Erythroblast (primary cell): ENCODE results near the gene OPRL1.
"Not testable (repeated sequence)": the region's sequence is repeated elsewhere in the genome, so short reads cannot be mapped to it uniquely, and the experiment has no call there.

ENCODE experiments used
- DNase-seq, 2 experiments: peaks; one replicate each; lab custom pipeline; 2025; lab: John Stamatoyannopoulos, UW
- GATA1 ChIP-seq: IDR thresholded peaks from 2 replicates; pipeline ENCODE4 v1.6.1; 2011; ENCODE audit warnings: low read depth, mild to moderate bottlenecking, control low read depth, low read length, moderate library complexity
- POLR2A ChIP-seq: IDR thresholded peaks from 2 replicates; pipeline ENCODE4 v1.6.1; 2011; ENCODE audit warnings: mild to moderate bottlenecking, low read length

Gene OPRL1

DNA sequence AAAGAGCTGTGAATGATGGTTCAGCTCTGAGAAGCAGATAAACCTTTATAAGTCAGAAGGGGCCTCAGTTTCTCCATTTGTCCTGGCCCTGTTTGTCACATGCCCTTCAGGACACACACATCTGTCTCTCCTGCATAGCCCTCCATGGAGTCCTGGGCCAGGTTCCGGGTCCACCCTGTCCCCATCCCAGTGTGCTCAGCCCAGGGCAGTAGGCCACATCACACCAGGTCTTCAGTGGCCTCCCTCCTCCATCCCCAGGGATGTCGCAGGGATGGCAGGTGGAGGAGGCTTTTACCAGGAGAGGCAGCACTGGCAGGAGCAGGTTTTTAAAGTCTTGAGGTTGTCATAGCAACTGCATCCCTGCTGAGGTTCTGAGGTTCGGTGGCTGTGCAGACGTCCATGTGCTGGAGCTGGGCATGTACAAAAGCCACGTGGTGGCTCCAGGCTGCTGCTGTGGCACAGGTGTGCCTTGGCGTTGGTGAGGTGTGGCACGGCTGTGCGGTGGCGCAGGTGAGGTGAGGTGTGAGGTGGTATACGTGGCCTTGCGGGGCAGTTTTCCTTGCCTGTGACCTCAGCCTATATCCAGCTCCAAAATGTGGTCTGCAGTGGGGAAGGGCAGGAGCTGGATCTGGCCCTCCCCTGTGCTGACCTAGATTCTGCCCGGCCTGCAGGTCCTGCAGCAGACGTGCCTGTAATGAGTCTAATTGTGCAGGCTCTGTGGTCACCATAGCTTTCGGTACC is 35.5 kb downstream of the OPRL1 start:
- no peak for TF ChIP-seq POLR2A
- TF ChIP-seq GATA1 = no peak
- no peak for DNase-seq

DNA sequence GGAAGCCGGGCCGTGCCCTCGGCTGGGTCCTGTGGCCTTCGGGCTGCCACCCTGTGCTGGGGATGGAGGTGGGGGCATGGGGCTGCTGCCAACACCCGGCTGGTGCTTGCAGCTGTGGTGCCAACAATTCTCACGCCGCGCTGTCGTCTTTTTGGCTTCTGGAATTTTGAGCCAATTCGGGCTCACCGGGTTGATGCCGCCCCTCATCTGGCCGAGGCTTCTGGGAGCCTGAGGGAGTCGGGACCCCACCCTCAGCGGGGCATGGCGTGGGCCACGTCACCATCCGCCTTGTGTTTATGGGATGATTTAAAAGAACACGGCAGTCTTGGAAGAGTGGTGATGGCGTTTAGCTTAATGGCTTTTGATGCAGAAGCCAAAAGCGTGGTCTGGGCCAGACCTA is 36.1 kb downstream of the OPRL1 start:
- no peak for TF ChIP-seq GATA1
- TF ChIP-seq POLR2A = no peak
- no peak for DNase-seq

- TF ChIP-seq POLR2A = no peak
- TF ChIP-seq GATA1 = no peak
- DNase-seq = no peak
These were observed 36.9 kb downstream of the OPRL1 start for GRCh38 chr20:64116541-64117431.

DNA sequence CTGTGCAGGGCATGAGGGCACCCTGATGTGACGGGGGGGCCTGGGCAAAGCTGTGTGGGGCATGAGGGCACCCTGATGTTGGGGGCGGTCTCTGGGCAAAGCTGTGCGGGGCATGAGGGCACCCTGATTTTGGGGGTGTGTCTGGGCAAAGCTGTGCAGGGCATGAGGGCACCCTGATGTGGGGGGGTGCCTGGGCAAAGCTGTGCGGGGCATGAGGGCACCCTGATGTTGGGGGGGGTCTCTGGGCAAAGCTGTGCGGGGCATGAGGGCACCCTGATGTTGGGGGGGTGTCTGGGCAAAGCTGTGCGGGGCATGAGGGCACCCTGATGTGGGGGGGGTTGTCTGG is 37.5 kb downstream of the OPRL1 start:
- DNase-seq = not testable (repeated sequence)

DNA sequence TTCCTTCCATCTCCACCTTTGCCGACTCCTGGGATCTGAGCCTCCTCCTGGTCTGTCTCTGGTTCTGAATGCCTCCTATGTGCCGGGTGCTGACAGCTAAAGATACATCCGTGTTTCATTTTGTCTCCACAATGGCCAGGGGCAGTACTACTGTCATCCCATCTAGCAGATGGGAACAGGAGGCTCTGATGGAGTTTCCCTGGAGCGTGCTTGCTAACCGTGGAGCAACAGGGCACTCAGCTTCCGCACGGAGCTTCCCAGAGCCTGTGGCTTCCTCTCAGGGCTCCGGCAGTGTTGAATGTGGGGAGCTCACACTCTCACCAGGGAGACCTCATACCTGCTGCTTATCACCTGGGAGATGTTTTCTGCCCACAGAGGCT is 39.4 kb downstream of the OPRL1 start:
- TF ChIP-seq GATA1 = no peak
- no peak for TF ChIP-seq POLR2A
- no peak for DNase-seq

- DNase-seq = no peak
- no peak for TF ChIP-seq GATA1
- TF ChIP-seq POLR2A = no peak
These were observed 39.9 kb downstream of the OPRL1 start for GRCh38 chr20:64119681-64120341.

DNA sequence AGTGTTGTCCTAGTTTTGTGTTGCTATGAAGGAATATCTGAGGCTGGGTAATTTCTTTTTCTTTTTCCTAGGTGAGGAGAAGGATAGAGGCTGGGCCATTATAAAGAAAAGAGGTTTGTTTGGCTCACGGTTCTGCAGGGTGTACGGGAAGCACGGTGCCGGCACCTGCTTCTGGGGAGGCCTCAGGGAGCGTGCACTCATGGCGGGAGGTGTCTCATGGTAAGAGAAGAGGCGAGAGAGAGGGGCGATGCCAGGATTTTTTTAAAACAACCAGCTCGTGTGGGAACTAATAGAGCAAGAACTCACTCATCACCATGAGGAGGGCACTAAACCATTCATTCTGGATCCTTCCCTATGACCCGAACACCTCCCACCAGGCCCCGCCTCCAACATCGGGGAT is 41.7 kb downstream of the OPRL1 start:
- TF ChIP-seq GATA1 (no peak), POLR2A (no peak)
- no peak for DNase-seq

GRCh38 chr20:64122927-64123326 is 43.0 kb downstream of the OPRL1 start:
- DNase-seq = not testable (repeated sequence)

DNA sequence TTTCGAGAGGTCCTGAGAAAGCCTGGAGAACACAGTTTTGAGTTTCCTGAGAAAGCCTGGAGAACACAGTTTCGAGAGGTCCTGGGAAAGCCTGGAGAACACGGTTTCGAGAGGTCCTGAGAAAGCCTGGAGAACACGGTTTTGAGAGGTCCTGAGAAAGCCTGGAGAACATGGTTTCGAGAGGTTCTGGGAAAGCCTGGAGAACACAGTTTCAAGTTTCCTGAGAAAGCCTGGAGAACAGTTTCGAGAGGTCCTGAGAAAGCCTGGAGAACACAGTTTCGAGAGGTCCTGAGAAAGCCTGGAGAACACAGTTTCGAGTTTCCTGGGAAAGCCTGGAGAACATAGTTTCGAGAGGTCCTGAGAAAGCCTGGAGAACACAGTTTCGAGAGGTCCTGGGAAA is 43.6 kb downstream of the OPRL1 start:
- DNase-seq = not testable (repeated sequence)

- TF ChIP-seq GATA1 (no peak), POLR2A (no peak)
- DNase-seq = no peak
These were observed 49.4 kb downstream of the OPRL1 start for GRCh38 chr20:64129146-64129782.

- TF ChIP-seq GATA1 (no peak), POLR2A (no peak)
- no peak for DNase-seq
These were observed 50.4 kb downstream of the OPRL1 start for GRCh38 chr20:64130271-64130670.

- TF ChIP-seq GATA1 = no peak
- no peak for TF ChIP-seq POLR2A
- no peak for DNase-seq
These were observed 51.0 kb downstream of the OPRL1 start for GRCh38 chr20:64130876-64131275.

GRCh38 chr20:64131406-64131805 is 51.5 kb downstream of the OPRL1 start:
- peak; percentile 20 to 26 for DNase-seq
- TF ChIP-seq GATA1 = no peak
- TF ChIP-seq POLR2A = no peak

GRCh38 chr20:64133951-64134407 is 54.1 kb downstream of the OPRL1 start:
- DNase-seq = no peak
- no peak for TF ChIP-seq POLR2A
- TF ChIP-seq GATA1 = no peak

DNA sequence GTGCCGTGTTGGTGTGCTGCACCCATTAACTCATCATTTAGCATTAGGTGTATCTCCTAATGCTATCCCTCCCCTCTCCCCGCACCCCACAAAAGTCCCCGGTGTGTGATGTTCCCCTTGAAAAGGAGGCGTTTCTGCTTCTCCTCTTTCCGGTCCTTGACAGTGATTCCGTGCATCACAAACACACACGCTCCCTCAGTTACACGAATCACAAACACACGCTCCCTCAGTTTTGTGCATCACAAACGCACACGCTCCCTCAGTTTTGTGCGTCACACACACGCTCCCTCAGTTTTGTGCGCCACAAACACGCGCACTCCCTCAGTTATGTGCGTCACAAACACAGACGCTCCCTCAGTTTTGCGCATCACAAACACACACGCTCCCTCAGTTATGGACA is 54.9 kb downstream of the OPRL1 start:
- DNase-seq = not testable (repeated sequence)
